Fibroblast of upper back skin (primary cell): ENCODE results near the gene RGS10.
"Not testable (repeated sequence)": the region's sequence is repeated elsewhere in the genome, so short reads cannot be mapped to it uniquely, and the experiment has no call there.

Experiments used
- DNase-seq: peaks from one replicate; pipeline ENCODE4 v3.0.0-alpha.2; 2013

Gene RGS10

DNA sequence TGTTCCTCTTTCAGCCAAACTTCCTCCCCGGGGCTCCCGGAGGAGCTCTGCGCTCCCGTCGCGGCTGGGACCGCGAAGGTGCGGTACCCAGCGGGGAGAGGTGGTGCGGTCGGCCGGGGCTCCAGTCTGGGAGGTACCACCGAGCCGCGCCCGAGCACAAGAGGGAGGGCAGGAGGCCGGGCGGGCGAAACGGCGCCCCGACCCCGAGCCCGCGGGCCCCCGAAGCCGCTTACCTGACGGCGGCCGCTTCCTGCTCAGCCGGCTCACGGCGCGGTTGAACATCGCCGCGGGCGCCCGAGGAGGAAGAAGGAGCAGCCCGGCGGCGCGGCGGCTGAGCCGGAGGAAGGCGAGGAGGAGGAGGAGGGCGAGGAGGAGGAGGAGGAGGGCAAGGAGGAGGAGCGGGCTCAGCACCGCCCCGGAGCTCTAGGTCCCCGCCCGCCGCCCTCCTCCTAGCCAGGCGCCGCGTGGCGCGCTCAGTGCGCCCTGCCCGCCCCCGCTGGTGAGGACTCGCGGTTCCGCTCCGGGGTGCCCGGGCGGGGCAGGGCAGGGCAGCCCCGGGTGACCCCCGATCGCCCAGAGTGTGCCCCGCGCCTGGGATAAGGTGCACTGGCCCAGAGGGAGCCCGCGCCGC, at the start of gene RGS10:
Gene RGS10 (minus strand): TSS at position 363 of the 631 bp plus-strand sequence. CDS start 81 bp downstream, at position 282.
- DNase-seq: peak; percentile 79

GRCh38 chr10:119588071-119588470, 45.6 kb upstream of the RGS10 start:
- no peak for DNase-seq

DNA sequence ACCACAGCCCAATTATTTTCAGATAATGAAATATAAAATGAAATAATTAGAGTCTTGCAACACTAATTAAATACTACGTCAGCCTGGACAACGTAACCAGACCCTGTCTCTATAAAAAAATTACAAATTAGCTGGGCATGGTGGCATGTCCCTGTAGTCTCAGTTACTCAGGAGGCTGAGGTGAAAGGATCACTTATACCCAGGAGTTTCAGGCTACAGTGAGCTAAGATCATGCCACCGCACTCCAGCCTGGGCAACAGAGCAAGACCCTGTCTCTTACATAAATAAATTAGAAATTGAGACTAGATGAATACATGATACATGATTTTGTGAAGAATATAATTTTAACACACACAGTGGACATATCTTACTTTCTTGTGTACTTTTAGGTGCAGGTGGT, 35.8 kb upstream of the RGS10 start:
- DNase-seq: no peak

DNA sequence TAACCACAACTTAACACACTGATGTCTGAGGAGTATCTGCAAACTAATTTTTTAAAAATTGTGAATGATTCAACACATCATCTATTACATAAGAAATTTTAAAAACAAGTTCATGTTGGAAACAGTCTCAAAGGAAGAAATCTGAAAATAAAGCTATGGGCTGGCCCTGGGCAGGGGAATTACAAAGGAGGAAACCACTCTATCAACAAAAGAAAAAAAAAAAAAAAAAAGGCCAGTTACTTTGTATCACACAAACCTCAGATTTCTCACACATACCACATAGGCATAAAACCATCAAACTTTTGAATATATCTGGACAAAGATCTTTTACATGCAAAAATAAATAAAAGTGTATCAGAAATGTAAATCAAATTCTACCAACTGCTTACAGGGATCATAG, 33.5 kb upstream of the RGS10 start:
- DNase-seq: no peak

DNA sequence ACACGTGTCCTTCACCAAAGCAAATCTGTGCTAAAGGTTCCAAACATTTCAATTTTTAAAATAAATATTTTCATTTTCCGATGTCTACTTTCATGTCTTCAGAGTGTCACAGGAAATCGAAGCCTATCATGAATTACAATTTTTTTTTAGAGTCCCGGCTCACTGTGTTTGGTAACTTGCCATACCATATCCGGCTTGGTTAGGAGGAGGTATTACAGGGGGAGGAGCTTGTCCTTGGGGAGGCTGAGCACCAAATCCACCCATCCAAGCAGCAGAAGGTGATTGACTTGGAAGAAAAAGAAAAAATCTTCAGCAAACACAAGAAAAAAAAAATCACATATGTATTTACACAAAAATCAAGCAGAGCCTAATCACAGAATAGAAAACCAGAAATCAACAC, 33.0 kb upstream of the RGS10 start:
- peak; percentile 34 for DNase-seq

GRCh38 chr10:119567978-119568377, 25.5 kb upstream of the RGS10 start:
- DNase-seq: no peak

GRCh38 chr10:119562097-119562496, 19.6 kb upstream of the RGS10 start:
- DNase-seq: no peak

DNA sequence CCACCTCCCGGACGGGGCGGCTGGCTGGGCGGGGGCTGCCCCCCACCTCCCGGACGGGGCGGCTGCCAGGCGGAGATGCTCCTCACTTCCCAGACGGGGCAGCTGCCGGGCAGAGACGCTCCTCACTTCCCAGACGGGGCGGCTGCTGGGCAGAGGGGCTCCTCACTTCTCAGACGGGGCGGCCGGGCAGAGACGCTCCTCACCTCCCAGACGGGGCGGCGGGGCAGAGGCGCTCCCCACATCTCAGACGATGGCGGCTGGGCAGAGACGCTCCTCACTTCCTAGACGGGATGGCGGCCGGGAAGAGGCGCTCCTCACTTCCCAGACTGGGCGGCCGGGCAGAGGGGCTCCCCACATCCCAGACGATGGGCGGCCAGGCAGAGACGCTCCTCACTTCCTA, 17.0 kb upstream of the RGS10 start:
- DNase-seq: not testable (repeated sequence)

DNA sequence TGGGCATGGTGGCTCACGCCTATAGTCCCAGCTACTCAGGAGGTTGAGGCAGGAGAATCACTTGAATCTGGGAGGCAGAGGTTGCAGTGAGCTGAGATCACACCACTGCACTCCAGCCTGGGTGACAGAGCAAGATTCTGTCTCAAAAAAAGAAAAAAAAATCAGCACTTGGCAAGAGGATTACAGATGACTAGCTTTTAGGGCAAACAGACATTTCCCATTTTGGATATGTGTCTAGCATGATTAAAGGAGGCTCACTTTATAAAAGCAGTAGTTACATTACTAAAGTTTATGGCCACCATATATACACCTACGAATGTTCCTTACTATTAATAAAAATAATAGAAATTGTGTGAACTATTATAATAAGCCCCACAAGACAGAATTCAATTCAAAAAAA, 13.6 kb upstream of the RGS10 start:
- not testable (repeated sequence) for DNase-seq

- DNase-seq: no peak
These were observed 12.8 kb upstream of the RGS10 start for GRCh38 chr10:119555178-119555784.

- DNase-seq: no peak
These were observed 8.3 kb upstream of the RGS10 start for GRCh38 chr10:119550827-119551226.

DNA sequence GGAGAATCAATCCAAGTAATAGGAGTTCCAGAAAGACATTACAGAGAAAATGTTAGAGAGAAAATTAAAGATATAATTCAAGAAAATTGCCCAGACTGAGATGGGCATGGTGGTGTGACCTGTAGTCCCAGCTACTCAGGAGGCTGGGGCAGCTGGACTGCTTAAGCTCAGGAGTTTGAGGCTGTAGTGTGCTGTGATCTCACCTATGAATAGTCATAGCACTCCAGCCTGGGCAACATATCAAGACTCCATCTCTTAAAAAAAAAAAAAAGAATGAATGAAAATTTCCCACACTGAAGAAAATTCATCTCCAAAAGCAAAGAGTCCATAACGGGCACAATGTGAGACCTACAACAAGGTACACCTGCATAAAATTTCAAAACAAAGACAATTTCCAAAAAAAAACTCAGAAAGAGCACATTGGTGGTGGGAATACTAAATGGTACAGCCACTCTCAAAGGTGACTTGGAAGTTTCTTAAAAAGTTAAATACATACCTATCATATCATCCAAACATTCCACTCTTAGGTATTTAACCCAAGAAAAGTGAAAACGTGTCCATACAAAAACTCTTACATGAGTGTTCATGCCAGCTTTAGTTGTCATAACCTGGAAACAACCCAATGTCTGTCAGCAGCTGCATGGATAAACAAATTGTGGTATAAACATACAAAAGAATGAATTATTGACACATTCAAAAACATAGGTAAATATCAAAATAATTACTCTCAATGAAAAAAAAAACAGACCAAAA, 6.9 kb upstream of the RGS10 start:
- no peak for DNase-seq

GRCh38 chr10:119546009-119546408, 3.5 kb upstream of the RGS10 start:
- DNase-seq: no peak

GRCh38 chr10:119545310-119545709, 2.8 kb upstream of the RGS10 start:
- no peak for DNase-seq

- DNase-seq: no peak
These were observed 1.5 kb upstream of the RGS10 start for GRCh38 chr10:119543814-119544642.

GRCh38 chr10:119542988-119543813, 682 bp upstream of the RGS10 start:
- peak; percentile 60 for DNase-seq

- no peak for DNase-seq
These were observed 811 bp downstream of the RGS10 start for GRCh38 chr10:119541459-119542356.

DNA sequence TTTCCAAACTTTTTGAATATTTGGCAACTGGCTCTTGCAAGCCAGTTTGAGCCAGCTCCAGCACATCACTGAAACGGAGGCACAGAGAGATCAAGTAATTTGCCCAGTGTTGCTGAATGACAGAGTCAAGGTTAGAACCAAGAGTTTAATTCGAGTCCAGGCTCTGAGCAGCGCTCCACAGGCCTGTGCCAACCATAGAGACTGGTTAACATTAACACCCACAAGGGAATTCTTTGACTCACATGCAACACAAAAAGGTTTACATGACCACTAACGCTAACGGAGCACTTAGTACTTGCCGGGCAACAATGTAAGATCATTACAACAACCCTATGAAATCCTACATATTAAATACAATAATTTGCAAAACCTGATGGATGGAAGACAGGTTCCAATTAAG, 1.5 kb downstream of the RGS10 start:
- DNase-seq: no peak

DNA sequence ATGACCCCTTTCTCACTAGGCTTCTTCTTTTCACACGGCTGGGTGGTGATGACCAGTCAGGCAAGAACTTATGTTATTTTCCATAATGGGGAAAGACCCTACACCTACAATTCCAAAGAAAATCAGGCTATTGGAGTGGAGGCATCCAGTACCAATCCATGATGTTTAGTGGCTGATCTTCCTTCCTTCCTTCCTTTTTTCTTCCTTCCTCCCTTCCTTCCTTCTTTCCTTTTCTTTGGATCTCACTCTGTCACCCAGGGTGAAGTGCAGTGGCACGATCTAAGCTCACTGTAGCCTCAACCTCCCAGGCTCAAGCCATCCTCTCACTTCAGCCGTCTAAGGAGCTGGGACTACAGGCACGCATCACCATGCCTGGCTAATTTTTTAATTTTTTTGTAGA, 2.5 kb downstream of the RGS10 start:
- DNase-seq: no peak

DNA sequence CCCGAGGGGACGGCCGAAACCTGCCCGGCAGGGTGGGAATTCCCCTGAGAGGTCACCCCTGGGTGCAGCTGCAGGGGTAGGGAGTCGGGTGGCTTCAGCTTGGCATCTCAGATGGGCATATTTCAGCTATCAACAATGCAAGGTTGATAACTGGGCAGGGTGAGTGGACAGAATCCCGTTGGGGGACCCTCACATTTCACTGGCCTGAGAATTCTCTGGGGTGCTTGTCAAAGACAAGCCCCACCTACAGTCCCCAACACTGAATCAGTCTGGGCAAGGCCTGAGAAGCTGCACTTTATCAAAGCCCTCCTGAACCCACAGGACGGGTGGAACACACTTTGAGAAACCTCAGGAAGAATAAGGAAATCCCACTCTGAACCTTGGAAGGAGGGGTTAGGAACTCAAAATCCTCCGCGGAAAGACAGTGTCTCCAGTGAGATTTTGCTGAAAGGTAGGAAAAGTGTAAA, 3.1 kb downstream of the RGS10 start:
- DNase-seq: no peak
